ENCODE measurements around the gene SYNPO2. TPM values are rescaled to one million over a fixed set of nuclear protein-coding genes. Genes with fewer than 3 reads are reported as not detected.

Gene SYNPO2
- total RNA-seq, 1 experiment from 2014 or later: 0.46 TPM

DNA sequence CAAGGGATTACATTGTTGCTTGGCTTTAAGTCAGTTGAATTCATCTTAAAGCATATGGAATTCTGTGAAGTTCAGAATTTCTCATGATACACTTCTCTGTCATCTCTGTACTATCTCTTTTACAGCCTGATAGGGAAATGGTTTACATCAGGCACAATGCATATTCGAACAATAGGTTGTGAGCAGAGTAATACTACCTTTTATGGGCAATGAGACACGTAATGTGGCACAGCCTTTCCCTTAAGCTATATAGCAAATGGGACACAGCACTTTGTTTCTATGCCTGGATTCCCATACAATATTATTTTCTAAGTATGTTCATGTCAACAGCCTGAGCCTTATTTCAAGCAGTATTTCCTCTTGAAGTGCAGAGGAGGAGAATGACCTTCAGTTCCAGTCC is 58.4 kb downstream of the SYNPO2 start:
- Histone ChIP-seq H3K9me3 (no peaks in the 10 kb centered on the region), H3K36me3 (no peaks in the 10 kb centered on the region), H3K27me3 (no peaks in the 10 kb centered on the region), H3K4me3 (no peak overlapping the region)
- no peak for DNase-seq

DNA sequence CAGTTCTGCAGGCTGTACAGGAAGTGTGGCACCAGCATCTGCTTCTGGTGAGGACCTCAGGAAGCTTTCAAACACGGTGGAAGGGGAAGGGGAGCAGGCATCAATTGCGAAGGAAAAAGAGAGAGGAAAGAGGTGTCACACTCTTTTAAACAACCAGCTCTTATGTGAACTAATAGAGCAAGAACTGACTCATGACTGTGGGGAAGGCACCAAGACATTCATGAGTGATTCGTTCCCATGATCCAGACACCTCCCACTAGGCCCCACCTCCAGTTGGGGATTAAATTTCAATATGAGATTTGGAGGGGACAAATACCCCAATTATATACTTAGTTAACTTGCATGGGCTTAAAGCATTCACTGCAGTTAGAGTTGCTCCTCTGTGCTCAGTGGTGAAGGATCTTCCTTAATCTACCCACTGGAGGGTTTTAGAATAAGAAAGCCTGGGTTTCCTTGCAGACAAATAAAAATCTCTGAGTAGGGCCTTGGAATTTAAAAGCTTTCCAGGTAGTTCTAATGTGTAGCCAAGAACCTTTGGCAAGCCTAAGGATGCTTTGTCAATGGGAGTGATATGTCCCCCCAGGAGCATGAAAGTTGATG is 60.0 kb downstream of the SYNPO2 start:
- Histone ChIP-seq H3K4me3 (no peak overlapping the region), H3K9me3 (no peaks in the 10 kb centered on the region), H3K36me3 (no peaks in the 10 kb centered on the region), H3K27me3 (no peaks in the 10 kb centered on the region)
- DNase-seq: no peak

DNA sequence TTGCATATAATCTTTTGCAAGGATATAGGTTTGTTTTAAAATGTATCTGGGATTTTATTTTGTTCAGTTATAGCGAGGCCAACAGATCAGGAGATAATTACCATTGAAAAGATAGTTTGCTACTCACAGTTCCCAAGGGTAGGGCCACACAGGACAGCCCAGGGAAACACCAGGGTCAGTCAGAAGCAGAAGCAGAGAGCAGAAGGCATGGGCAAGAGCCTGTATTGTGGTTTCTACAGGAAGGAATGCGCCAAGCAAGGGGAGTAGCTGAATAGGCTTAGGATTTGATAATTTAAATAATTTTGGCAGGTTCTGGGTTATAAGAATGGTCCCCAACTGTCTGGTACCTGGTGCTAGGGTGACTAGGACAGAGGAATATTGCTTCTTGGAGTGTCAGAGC is 61.6 kb downstream of the SYNPO2 start:
- H3K9me3 ChIP-seq: no peaks in the 10 kb centered on the region
- H3K27me3 ChIP-seq: no peaks in the 10 kb centered on the region
- DNase-seq: no peak
- H3K36me3 ChIP-seq: no peaks in the 10 kb centered on the region
- no peak overlapping the region for H3K4me3 ChIP-seq

DNA sequence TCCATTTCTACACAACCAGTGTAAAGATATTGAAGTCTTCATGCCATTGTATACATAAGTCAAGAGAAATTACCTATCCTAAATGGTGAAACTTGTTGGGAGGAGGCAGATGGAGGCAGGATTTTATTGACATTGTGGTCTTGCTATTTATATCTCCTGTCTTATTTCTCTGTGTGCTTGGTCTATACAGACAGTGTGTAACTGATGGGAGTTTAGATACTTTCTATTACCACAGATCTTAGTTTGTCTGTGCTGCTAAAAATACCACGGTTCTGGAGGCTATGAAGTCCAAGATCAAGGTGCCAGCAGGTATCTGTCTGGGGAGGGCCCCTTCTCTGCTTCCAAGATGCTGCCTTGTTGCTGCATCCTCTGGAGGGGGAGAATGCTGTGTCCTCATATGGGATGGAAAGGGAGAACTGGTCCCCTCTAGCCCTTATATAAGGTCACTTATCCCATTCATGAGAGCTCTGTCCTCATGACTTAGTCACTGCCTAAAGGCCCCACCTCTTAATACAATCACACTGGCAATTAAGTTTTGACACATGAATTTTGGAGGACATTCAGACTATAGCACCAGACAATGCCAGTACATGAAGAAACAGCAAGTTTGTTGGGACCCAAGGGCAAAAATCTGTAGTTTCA is 62.4 kb downstream of the SYNPO2 start:
- Histone ChIP-seq H3K4me3 (no peak overlapping the region), H3K27me3 (no peaks in the 10 kb centered on the region), H3K9me3 (no peaks in the 10 kb centered on the region), H3K36me3 (no peaks in the 10 kb centered on the region)
- DNase-seq: no peak

DNA sequence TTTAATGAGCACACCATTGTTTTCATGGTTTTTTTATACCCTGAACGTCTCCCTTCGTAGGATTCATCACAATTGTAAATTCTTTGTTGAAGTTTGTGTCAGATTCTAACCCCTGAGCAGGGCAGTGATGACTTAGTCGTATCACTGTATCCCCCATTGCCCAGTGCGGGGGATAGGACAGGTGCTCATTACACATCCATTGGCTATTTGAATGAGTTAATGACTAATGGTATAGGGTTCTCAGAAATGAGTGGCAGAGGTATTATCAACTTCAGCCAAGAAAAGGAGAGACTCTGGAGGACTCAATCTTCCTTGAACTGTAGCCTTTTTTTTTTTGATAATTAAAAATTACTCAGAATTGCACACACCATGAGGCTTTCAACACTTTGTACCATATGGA is 64.6 kb downstream of the SYNPO2 start:
- H3K4me3 ChIP-seq: no peak overlapping the region
- no peak for DNase-seq
- H3K27me3 ChIP-seq: no peaks in the 10 kb centered on the region
- H3K36me3 ChIP-seq: no peaks in the 10 kb centered on the region
- no peaks in the 10 kb centered on the region for H3K9me3 ChIP-seq

DNA sequence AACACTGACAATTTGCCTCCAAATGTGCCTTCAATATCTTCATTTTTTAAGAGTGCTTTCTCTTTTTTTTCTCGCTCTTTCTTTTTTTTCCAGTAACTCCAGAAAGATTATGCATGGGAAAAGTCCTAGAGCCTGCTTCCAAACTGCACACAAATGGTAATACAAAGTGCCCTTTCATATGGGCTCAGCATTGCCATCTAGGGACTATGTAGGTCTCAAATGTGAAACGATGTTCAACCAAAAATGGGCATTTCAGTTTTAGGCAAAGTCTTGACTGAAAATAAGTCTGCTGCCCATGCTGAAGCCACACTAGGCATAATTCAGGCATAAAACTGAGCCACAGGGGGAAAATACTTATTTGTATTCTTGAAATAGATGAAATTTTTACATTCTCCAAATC is 65.6 kb downstream of the SYNPO2 start:
- H3K9me3 ChIP-seq: no peaks in the 10 kb centered on the region
- no peaks in the 10 kb centered on the region for H3K27me3 ChIP-seq
- no peaks in the 10 kb centered on the region for H3K36me3 ChIP-seq
- no peak overlapping the region for H3K4me3 ChIP-seq
- no peak for DNase-seq

DNA sequence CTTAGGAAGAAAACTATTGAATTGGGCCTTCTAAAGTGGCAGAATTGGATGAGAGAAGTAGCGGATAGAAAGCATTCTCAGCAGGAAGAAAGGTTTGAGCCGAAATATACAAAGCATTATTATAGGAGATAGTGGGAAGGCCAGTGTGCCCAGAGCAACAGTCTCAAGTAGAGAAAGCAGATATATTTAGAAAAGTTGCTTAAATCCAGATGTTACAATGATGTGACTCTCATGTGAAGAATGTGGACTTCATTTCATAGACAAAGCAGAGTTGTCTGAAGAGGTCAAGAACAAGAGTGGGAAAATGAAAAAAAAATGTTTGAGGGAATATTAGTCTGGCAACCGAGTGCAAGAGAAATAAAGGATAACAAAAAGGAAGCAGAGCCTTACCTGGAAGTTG is 66.9 kb downstream of the SYNPO2 start:
- no peak for DNase-seq
- no peaks in the 10 kb centered on the region for H3K27me3 ChIP-seq
- H3K36me3 ChIP-seq: no peaks in the 10 kb centered on the region
- H3K4me3 ChIP-seq: no peak overlapping the region
- no peaks in the 10 kb centered on the region for H3K9me3 ChIP-seq

DNA sequence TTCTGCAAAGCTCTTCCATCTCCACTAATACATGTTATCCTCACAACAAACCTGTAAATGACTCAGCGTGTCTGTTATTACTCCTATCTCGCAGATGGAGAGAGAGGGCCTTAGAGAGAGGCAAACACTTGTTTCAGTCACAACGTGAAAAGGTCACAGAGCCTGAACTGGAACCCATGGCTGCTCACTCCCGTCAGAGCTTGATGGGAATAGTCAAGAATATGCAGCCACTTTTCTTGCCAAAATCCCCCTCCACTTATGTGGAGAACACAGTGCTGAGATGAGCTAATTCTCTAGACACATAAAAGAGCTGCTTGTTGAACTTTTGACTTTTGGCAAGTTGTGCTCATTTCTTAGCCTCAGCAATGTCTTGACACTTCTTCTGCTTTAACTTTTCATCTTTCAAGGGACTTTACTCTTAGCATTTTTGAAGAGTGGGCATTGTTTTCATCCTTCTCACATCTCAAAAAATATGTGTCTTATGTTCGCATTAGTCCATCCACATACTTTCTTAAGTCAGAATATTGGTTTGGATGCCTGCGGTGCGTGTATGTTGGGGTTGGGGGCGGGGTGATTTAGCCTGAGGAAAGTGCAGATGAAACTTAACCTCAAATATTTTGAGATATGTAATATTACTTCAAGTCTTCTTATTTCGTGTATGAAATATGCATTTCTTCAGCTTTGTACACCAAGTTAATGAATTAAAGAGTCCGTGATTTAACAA is 69.2 kb downstream of the SYNPO2 start:
- DNase-seq: no peak
- Histone ChIP-seq H3K27me3 (no peaks in the 10 kb centered on the region), H3K4me3 (no peak overlapping the region), H3K36me3 (no peaks in the 10 kb centered on the region), H3K9me3 (no peaks in the 10 kb centered on the region)

DNA sequence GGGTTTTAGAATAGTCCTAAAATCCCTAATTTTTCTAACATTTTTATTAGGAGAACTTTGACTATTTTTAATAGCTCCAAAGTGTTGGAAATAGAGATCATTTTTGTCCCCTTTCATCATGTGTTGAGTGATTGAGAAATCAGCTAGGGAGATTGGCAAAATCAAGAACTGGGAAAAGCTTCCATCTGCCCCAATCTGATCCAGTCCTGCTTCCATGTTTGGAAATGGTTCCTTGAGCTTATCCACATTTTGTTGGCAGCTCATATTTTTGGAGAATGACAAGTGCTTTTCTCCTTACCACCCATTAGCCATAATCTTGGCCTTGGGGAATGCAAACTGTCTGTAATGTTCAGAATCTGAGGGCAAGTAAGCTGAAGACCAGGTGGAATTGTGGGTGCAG is 73.9 kb downstream of the SYNPO2 start:
- DNase-seq: no peak
- H3K27me3 ChIP-seq: no peaks in the 10 kb centered on the region
- H3K36me3 ChIP-seq: no peaks in the 10 kb centered on the region
- H3K4me3 ChIP-seq: no peak overlapping the region
- no peaks in the 10 kb centered on the region for H3K9me3 ChIP-seq

DNA sequence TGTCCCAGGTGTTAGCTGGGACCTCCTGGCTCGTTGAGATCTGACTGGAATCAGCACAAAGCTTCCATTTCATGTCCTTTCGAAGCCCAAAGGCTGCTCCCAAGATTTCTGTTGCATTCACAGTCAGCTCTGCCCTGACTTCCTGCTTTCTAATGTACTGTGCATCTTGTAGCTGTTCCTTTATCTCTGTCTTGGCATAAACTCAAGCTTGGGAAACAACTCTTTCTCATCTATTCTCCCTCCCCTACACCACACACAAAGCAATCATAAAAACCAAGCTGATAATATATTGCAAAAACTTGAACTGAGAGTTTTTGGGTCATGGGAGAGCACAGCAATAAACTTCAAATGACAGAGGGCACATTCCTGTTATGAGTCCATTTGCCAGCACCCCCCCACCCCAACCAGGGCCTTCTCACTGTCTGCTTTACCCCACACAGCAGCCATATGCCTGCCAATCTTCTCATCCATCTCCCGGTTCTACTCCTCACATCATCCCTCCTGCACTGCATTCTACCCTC is 76.3 kb downstream of the SYNPO2 start:
- Histone ChIP-seq H3K9me3 (no peaks in the 10 kb centered on the region), H3K27me3 (no peaks in the 10 kb centered on the region), H3K36me3 (no peaks in the 10 kb centered on the region), H3K4me3 (no peak overlapping the region)
- DNase-seq: no peak

DNA sequence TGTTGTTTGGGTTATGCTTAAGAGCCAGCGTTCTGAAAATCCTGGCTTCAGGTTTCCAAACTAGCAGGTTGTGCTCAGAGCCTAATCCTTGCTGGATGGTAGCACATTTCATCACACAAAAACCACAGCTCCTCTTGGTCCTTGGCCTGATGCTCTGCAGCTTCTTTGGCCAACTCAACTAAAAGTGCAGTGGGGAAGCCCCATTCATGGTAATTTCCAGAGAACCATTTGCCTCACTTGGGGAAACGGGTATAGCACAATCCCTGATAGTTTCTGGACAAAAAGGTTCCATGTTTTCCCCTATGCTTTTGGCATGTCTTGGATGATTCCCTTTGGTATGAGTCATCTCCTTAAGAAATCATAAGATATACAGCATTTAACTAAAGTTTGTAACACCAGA is 78.7 kb downstream of the SYNPO2 start:
- H3K27me3 ChIP-seq: no peaks in the 10 kb centered on the region
- peak; percentile 22 for DNase-seq
- no peak overlapping the region for H3K4me3 ChIP-seq
- H3K36me3 ChIP-seq: no peaks in the 10 kb centered on the region
- H3K9me3 ChIP-seq: no peaks in the 10 kb centered on the region

DNA sequence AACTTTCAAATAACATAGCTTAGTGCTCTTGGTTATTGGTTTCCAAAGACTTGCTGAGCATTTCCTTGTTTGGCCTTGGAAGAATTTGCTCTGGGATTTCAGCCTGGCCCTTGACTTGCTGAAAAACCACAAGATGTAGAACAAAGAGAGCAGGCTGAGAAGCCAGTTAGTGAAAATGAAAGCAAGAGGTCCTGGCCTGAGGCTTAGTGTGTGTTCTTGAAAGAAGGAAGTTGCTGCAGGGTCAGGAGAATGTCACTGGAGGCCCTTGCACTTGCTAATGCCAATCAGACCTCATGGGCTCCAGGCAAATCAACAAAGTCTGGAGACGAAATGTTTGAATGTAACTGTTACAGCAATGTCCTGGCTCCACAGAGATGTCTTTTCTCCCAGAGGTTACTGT is 79.4 kb downstream of the SYNPO2 start:
- Histone ChIP-seq H3K27me3 (no peaks in the 10 kb centered on the region), H3K36me3 (no peaks in the 10 kb centered on the region), H3K4me3 (no peak overlapping the region), H3K9me3 (no peaks in the 10 kb centered on the region)
- DNase-seq: peak; percentile 9

DNA sequence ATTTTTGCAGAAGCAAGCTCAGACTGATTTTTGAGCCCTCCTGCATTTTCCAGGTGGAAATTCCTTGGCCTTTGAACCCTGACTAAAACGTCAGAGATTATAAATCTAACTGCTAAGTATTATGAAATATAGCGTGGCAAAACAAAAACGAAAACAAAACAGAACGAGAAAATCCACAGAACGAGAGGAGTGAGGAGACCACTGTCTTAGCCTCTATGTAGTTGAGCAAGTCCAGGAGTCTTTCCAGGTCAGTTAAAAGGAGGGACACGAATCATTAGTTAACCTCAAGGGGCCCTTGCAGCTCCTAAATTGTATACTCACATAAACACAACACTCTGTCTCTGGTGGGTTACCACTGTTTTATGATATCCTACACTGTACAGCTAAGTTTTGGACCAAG is 80.2 kb downstream of the SYNPO2 start:
- no peak for DNase-seq
- Histone ChIP-seq H3K4me3 (no peak overlapping the region), H3K27me3 (no peaks in the 10 kb centered on the region)

DNA sequence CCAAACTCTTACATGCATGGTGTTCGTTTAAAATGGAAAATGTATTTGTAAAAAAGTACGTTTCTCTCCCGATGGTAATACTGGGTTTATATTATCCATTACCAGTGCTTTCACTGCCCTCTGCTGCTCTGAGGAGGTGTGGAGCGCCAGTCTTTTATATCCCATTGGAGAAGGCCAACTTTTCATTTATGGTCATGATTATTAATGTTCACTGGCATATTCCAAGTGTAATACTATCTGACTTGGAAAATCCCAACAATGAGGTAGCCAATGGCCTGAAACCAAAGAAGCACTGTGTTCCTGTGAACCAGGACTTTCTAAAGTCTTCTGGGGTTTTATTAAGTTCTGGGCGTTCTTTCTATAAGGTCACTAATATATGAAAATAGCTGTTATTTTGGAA is 80.7 kb downstream of the SYNPO2 start:
- H3K4me3 ChIP-seq: no peak overlapping the region
- no peaks in the 10 kb centered on the region for H3K27me3 ChIP-seq
- no peaks in the 10 kb centered on the region for H3K9me3 ChIP-seq
- peak; percentile 49 for DNase-seq
- no peaks in the 10 kb centered on the region for H3K36me3 ChIP-seq

More for the DNA sequence above, 80.2 kb downstream of the SYNPO2 start:
- Histone ChIP-seq H3K9me3 (no peaks in the 10 kb centered on the region), H3K36me3 (no peaks in the 10 kb centered on the region)

DNA sequence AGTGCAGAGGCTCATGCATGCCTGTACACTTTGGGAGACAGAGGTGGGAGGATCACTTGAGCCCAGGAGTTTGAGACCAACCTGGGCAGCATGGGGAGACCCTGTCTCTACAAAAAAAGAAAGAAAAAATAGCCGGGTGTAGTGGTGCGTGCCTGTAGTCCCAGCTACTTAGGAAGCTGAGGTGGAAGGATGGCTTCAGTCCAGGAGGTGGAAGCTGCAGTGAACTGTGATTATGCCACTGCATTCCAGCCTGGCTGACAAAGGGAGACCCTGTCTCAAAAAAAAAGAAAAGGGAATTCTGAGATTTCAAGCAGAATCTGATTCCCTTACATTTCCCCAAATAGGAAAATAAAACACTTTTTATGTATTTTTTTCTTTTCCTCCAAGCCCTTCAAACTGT is 83.5 kb downstream of the SYNPO2 start:
- Histone ChIP-seq H3K27me3 (no peaks in the 10 kb centered on the region), H3K9me3 (no peaks in the 10 kb centered on the region), H3K36me3 (no peaks in the 10 kb centered on the region), H3K4me3 (no peak overlapping the region)
- no peak for DNase-seq

DNA sequence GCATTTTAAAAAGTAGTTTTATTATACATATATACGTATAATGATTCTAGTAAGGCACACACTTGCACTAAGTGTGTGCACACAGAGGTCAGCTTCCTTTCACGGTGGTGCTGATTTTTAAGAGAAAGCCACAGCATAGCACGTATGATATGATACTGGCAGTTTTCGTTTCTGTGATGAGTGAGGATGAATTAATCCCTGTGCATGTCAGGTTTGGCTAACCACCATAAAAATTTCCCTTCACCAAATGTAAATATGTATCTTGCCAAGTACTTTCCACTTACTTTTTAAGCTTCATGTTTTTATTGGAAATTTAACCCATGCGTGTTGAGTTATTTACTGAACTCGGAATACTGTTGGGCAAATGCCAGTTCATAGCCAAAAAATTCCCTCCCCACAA is 84.6 kb downstream of the SYNPO2 start:
- H3K27me3 ChIP-seq: no peaks in the 10 kb centered on the region
- DNase-seq: no peak
- no peaks in the 10 kb centered on the region for H3K9me3 ChIP-seq
- no peak overlapping the region for H3K4me3 ChIP-seq
- no peaks in the 10 kb centered on the region for H3K36me3 ChIP-seq

DNA sequence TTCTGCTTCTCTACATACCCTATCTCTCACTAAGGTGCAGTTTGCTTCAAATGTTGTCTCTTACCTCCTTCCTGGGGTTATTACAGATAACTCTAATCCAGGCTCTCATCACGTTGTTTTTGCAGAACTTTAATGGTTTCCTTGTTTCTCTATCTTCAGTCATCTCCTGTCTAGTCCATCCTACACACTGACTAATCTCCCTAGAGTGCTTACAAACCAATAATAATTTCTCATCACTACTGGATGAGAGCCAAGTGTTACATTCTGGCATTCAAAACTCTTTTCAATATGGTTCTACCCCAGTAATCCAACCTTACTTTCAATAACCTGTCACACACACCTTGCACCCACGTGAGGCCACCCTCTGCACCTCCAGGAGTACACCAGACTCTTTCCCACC is 86.1 kb downstream of the SYNPO2 start:
- no peaks in the 10 kb centered on the region for H3K27me3 ChIP-seq
- no peaks in the 10 kb centered on the region for H3K9me3 ChIP-seq
- DNase-seq: no peak
- H3K4me3 ChIP-seq: no peak overlapping the region
- H3K36me3 ChIP-seq: no peaks in the 10 kb centered on the region
